HCT116 (cell line): ENCODE data around the gene TERT. TPM values are rescaled to one million over a fixed set of nuclear protein-coding genes. Genes with fewer than 3 reads are reported as not detected.

ENCODE experiments used
- ATAC-seq: fragments of 200-7000 bp; cut with Tn5 transposase; 2 replicates; pipeline ENCODE4 v1.9.1; 2020; ENCODE audit warnings: mild to moderate bottlenecking, moderate library complexity
- BruUV-seq: library from RNA; stranded (reverse); fragments of 400-500 nt; replicated peaks from 2 replicates; lab custom pipeline; 2021; lab: Mats Ljungman, UMichigan
- CTCF ChIA-PET: fragments of 300-600 bp; sonication (Branson Sonifier 250); formaldehyde crosslinking; loops from one replicate; lab custom pipeline; 2021; ENCODE audit warnings: antibody characterized with exemption; lab: Charles Lee
- POLR2A ChIA-PET: fragments of 300-600, 350-600 bp; sonication (Branson Sonifier 250); formaldehyde crosslinking; loops from one replicate; lab custom pipeline; 2021; ENCODE audit warnings: antibody characterized with exemption; lab: Charles Lee
- RAD21 ChIA-PET, 2 experiments: fragments of 300-600 bp; sonication (Branson Sonifier 250); formaldehyde crosslinking; loops; one replicate each; lab custom pipeline; 2023; ENCODE audit warnings: low total read pairs in 2 of 2; ENCODE audit not compliant: uncharacterized antibody in 2 of 2, unreplicated experiment in 2 of 2, low non-redundant PET in 1 of 2; lab: Charles Lee
- DNase-seq: peaks from one replicate; pipeline ENCODE4 v3.0.0-alpha.2; 2010; ENCODE audit warnings: low read depth, low spot score
- H2AFZ ChIP-seq: fragments of 200-600 bp; shearing (Covaris generic), sonication (generic); 2 replicates; pipeline ENCODE4 v1.6.1; 2017; ENCODE audit warnings: low read depth, mixed run types, mixed read lengths, antibody characterized with exemption, low read length; ENCODE audit not compliant: poor library complexity, severe bottlenecking
- H3K27ac ChIP-seq: 2 replicates; pipeline ENCODE4 v1.5.1; 2012; ENCODE audit warnings: low read depth, low read length
- H3K27me3 ChIP-seq: fragments of 200-600 bp; sonication (generic); 2 replicates; pipeline ENCODE4 v1.6.1; 2016; ENCODE audit warnings: mixed run types, low read length, mixed read lengths; ENCODE audit not compliant: insufficient read depth
- H3K36me3 ChIP-seq, 2 experiments: fragments of 200-500 bp in 1 of 2; fragments of 200-600 bp in 1 of 2; sonication (Bioruptor generic) in 1 of 2; sonication (generic) in 1 of 2; 2 replicates each; pipeline versions ENCODE4 v1.5.1 to v1.6.1; 2014 to 2016; ENCODE audit warnings: low read length in 2 of 2, inconsistent platforms in 1 of 2, mixed read lengths in 1 of 2, mixed run types in 1 of 2; ENCODE audit not compliant: insufficient read depth in 2 of 2, control insufficient read depth in 1 of 2
- H3K4me1 ChIP-seq, 2 experiments: fragments of 200-600 bp in 1 of 2; sonication (generic) in 1 of 2; 2 replicates each; pipeline versions ENCODE4 v1.5.1 to v1.6.1; 2012 to 2017; ENCODE audit warnings: low read length in 2 of 2, inconsistent platforms in 1 of 2, mild to moderate bottlenecking in 1 of 2, mixed read lengths in 1 of 2, mixed run types in 1 of 2, moderate library complexity in 1 of 2; ENCODE audit not compliant: insufficient read depth in 2 of 2, control insufficient read depth in 1 of 2
- H3K4me2 ChIP-seq: fragments of 200-600 bp; sonication (generic); 2 replicates; pipeline ENCODE4 v1.6.1; 2017; ENCODE audit warnings: mixed run types, low read length, mixed read lengths
- H3K4me3 ChIP-seq, 2 experiments: fragments of 200-600 bp in 1 of 2; sonication (generic) in 1 of 2; replicated peaks in 1 of 2; 2 replicates each; pipeline ENCODE4 v1.5.1; 2011 to 2016; ENCODE audit warnings: low read length in 2 of 2, control low read depth in 1 of 2, low read depth in 1 of 2, mild to moderate bottlenecking in 1 of 2, mixed read lengths in 1 of 2, mixed run types in 1 of 2
- H3K79me2 ChIP-seq: fragments of 200-600 bp; sonication (generic); 2 replicates; pipeline ENCODE4 v1.6.1; 2017; ENCODE audit warnings: mild to moderate bottlenecking, mixed run types, low read length, moderate library complexity, mixed read lengths; ENCODE audit not compliant: insufficient read depth
- H3K9ac ChIP-seq: fragments of 200-600 bp; sonication (generic); 2 replicates; pipeline ENCODE4 v1.6.1; 2016; ENCODE audit warnings: low read length, mixed read lengths
- H3K9me2 ChIP-seq: fragments of 200-600 bp; sonication (generic), shearing (Covaris generic); 2 replicates; pipeline ENCODE4 v1.6.1; 2017; ENCODE audit warnings: mixed run types, mild to moderate bottlenecking, moderate library complexity; ENCODE audit not compliant: insufficient read depth
- H3K9me3 ChIP-seq, 2 experiments: fragments of 200-500 bp in 1 of 2; fragments of 200-600 bp in 1 of 2; sonication (Bioruptor generic) in 1 of 2; sonication (generic) in 1 of 2; 2 replicates each; pipeline ENCODE4 v1.6.1; 2014 to 2017; ENCODE audit warnings: low read length in 2 of 2, mixed read lengths in 2 of 2, inconsistent platforms in 1 of 2, low read depth in 1 of 2, mild to moderate bottlenecking in 1 of 2, mixed run types in 1 of 2, moderate library complexity in 1 of 2; ENCODE audit not compliant: control insufficient read depth in 1 of 2, insufficient read depth in 1 of 2
- H4K20me1 ChIP-seq: fragments of 200-600 bp; sonication (generic), shearing (Covaris generic); 2 replicates; pipeline ENCODE4 v1.6.1; 2017; ENCODE audit warnings: mixed run types, mild to moderate bottlenecking, moderate library complexity; ENCODE audit not compliant: insufficient read depth
- ATF3 ChIP-seq: IDR thresholded peaks from 2 replicates; pipeline ENCODE4 v1.6.1; 2012
- CBX3 ChIP-seq: IDR thresholded peaks from 2 replicates; pipeline ENCODE4 v1.6.1; 2012; ENCODE audit warnings: low read depth
- CEBPB ChIP-seq: IDR thresholded peaks from 2 replicates; pipeline ENCODE4 v1.6.1; 2012; ENCODE audit warnings: low read depth
- EGR1 ChIP-seq: IDR thresholded peaks from 2 replicates; pipeline ENCODE4 v1.6.1; 2012; ENCODE audit warnings: low read depth
- ELF1 ChIP-seq: IDR thresholded peaks from 2 replicates; pipeline ENCODE4 v1.6.1; 2012; ENCODE audit warnings: low read depth, borderline replicate concordance
- EZH2 ChIP-seq: fragments of 200-600 bp; sonication (generic); IDR thresholded peaks from 2 replicates; pipeline ENCODE4 v1.6.1; 2017; ENCODE audit warnings: antibody characterized with exemption, mixed run types
- EZH2phosphoT487 ChIP-seq: fragments of 200-600 bp; IDR thresholded peaks from 2 replicates; pipeline ENCODE4 v1.6.1; 2018; ENCODE audit warnings: antibody characterized with exemption, borderline replicate concordance
- FOSL1 ChIP-seq: IDR thresholded peaks from 2 replicates; pipeline ENCODE4 v1.6.1; 2012; ENCODE audit warnings: low read depth
- POLR2A ChIP-seq: IDR thresholded peaks from 2 replicates; pipeline ENCODE4 v1.7.0; 2011; ENCODE audit warnings: borderline replicate concordance; ENCODE audit not compliant: insufficient read depth, insufficient read length; ENCODE audit errors: extremely low read depth
- POLR2AphosphoS5 ChIP-seq: IDR thresholded peaks from 2 replicates; pipeline ENCODE4 v1.6.1; 2011; ENCODE audit warnings: mild to moderate bottlenecking, low read depth, low read length, moderate library complexity
- RAD21 ChIP-seq: IDR thresholded peaks from 2 replicates; pipeline ENCODE4 v1.6.1; 2012; ENCODE audit warnings: low read depth, mild to moderate bottlenecking
- SP1 ChIP-seq: IDR thresholded peaks from 2 replicates; pipeline ENCODE4 v1.6.1; 2012; ENCODE audit warnings: low read depth
- SRF ChIP-seq: IDR thresholded peaks from 2 replicates; pipeline ENCODE4 v1.6.1; 2012; ENCODE audit warnings: low read depth
- TCF7L2 ChIP-seq: IDR thresholded peaks from 2 replicates; pipeline ENCODE4 v1.7.0; 2011; ENCODE audit warnings: borderline replicate concordance, inconsistent platforms; ENCODE audit not compliant: insufficient read depth, insufficient read length; ENCODE audit errors: extremely low read depth
- ZFX ChIP-seq: fragments of 450-650 bp; IDR thresholded peaks from 2 replicates; pipeline ENCODE4 v1.6.1; 2017
- ZNF274 ChIP-seq: fragments of 200-500 bp; sonication (Bioruptor generic); IDR thresholded peaks from 2 replicates; pipeline ENCODE4 v1.6.1; 2014; ENCODE audit warnings: mild to moderate bottlenecking, low read depth, low read length, inconsistent platforms
- intact Hi-C: fragments of 100-400 bp; cut with micrococcal nuclease; formaldehyde crosslinking; loops from 2 replicates; pipeline ENCODE4 v1.10.0; 2022
- total RNA-seq: library from RNA; stranded (reverse); gene quantifications from one replicate; pipeline ENCODE4 v1.2.1, GENCODE V29; 2021; ENCODE audit not compliant: unreplicated experiment
- TF ChIP-seq, protein P1 (sequence below): IDR thresholded peaks from 2 replicates; pipeline ENCODE4 v1.6.1; 2012
- TF ChIP-seq, protein P2 (sequence below): IDR thresholded peaks from 2 replicates; pipeline ENCODE4 v1.6.1; 2012; ENCODE audit warnings: low read depth

Gene TERT
- total RNA-seq, 1 experiment from 2014 or later, result 6.9 TPM

DNA sequence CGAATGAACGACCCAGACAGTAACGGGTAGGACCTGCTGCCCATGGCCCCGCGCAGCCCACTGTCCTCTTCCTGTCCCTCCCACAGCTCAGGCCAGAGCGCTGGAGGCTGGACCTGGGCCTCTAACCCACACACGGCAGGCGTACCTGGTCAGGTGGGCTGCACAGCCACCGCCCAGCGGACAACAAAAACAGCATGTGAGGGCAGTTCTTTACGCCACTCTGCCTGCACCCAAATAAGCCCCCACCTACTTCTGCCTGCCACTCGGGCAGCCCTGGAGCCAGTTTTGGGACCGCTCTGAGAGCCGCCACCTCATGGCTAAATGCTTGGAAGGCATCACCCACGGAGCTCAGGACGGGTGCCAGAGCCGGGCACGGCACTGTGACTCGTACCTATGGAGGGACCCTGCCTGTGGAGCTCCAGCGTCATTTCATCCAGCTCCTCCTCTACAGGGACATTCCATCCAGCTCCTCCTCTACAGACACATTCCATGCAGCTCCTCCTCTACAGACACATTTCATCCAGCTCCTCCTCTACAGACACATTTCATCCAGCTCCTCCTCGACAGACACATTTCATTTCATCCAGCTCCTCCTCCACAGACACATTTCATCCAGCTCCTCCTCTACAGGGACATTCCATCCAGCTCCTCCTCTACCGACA lies 31.1 kb upstream of the TERT start:
- intact Hi-C loops, result no loop called here
- no peak overlapping the region for H3K27ac ChIP-seq
- peaks cover 11 to 47% of the 10 kb centered on the region in 2 experiments; a peak in 3 of 4 replicates for H3K36me3 ChIP-seq
- no peaks in the 10 kb centered on the region for H3K9me2 ChIP-seq
- peak; percentile 63; the same call in 1 of the 2 replicates for ATAC-seq
- peaks cover 16% of the 10 kb centered on the region; the same call in 1 of the 2 replicates for H3K79me2 ChIP-seq
- H3K27me3 ChIP-seq, result no peaks in the 10 kb centered on the region
- peaks cover 20 to 35% of the 10 kb centered on the region in 2 experiments for H3K4me1 ChIP-seq
- RAD21 ChIA-PET, result no interaction called here
- CTCF ChIA-PET, result interaction anchor here (0.5 kb wide), 1 partner anchor 143 kb away, joined by 3 read pairs; no protein-coding TSS in a partner anchor
- no TSS peak for BruUV-seq
- no peak for DNase-seq
- peaks cover 5% of the 10 kb centered on the region; the same call in 1 of the 2 replicates for H4K20me1 ChIP-seq
- TF ChIP-seq ELF1, result no peak
- TF ChIP-seq EZH2, result no peak
- TF ChIP-seq RAD21, result no peak
- no peak for TF ChIP-seq CEBPB
- no peak for TF ChIP-seq TCF7L2
- TF ChIP-seq ZFX, result no peak
- TF ChIP-seq SRF, result no peak
- TF ChIP-seq, protein P1, sequence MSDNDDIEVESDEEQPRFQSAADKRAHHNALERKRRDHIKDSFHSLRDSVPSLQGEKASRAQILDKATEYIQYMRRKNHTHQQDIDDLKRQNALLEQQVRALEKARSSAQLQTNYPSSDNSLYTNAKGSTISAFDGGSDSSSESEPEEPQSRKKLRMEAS, result no peak
- TF ChIP-seq SP1, result no peak
- TF ChIP-seq FOSL1, result no peak
- TF ChIP-seq EZH2phosphoT487, result no peak
- TF ChIP-seq EGR1, result no peak
- TF ChIP-seq ATF3, result no peak
- TF ChIP-seq ZNF274, result no peak
- no peak for TF ChIP-seq CBX3
- TF ChIP-seq, protein P2, sequence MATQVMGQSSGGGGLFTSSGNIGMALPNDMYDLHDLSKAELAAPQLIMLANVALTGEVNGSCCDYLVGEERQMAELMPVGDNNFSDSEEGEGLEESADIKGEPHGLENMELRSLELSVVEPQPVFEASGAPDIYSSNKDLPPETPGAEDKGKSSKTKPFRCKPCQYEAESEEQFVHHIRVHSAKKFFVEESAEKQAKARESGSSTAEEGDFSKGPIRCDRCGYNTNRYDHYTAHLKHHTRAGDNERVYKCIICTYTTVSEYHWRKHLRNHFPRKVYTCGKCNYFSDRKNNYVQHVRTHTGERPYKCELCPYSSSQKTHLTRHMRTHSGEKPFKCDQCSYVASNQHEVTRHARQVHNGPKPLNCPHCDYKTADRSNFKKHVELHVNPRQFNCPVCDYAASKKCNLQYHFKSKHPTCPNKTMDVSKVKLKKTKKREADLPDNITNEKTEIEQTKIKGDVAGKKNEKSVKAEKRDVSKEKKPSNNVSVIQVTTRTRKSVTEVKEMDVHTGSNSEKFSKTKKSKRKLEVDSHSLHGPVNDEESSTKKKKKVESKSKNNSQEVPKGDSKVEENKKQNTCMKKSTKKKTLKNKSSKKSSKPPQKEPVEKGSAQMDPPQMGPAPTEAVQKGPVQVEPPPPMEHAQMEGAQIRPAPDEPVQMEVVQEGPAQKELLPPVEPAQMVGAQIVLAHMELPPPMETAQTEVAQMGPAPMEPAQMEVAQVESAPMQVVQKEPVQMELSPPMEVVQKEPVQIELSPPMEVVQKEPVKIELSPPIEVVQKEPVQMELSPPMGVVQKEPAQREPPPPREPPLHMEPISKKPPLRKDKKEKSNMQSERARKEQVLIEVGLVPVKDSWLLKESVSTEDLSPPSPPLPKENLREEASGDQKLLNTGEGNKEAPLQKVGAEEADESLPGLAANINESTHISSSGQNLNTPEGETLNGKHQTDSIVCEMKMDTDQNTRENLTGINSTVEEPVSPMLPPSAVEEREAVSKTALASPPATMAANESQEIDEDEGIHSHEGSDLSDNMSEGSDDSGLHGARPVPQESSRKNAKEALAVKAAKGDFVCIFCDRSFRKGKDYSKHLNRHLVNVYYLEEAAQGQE, result no peak
- TF ChIP-seq POLR2AphosphoS5, result no peak
- no peak for TF ChIP-seq POLR2A
- peak overlapping the region; percentile 64 for H3K4me2 ChIP-seq
- H3K9me3 ChIP-seq, result no peaks in the 10 kb centered on the region
- H3K4me3 ChIP-seq, result no peak overlapping the region
- POLR2A ChIA-PET, result no interaction called here
- no peak overlapping the region for H2AFZ ChIP-seq
- no peak overlapping the region for H3K9ac ChIP-seq
